ENCODE measurements around the gene CDC25C.

CDC25C gene

DNA sequence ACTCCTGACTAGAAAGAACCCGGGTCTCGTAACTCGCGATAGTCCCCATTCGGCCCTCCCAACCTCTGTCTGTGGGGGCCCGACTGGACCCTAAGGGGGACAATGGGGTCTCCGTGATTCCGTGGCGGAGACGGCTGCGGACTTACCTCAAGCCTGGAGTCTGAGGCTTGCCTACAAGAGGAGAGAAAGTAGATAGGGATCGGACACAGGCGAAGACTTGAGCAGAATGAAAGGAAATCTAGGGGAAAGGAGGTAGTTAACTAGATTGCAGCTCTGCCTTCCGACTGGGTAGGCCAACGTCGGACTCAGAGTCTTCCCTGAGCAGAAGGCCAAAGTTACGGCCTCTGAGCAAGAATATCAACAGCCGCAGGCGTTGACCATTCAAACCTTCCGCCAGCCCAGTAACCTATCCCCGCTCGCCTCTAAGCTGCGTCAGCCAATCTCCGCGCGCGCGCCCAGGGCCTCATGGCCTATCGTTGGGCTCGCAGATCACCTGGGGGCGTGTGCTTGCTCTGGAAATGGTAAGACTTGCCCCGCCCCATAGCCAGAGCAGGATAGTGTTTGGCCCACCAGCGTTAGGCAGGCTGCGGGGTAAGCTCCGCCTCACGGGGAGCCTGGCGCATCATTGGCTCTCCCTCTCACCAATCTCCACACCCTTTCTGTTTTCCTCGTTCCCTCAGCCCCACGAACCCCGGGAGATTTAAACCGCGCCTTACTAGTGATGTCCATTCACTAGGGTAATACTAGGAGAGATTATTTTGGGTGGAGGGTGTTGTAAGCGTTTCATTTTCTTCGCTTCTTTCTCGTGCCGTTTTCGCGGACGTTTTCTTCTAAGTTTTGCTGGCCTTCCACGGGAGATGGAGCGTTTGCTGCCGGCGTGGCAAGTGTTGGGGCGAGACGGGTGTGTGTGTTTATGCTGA lies at the start of gene CDC25C:
CDC25C (minus strand) TSS at position 356 of the 920 bp plus-strand sequence. CDS start 624 bp downstream, outside the sequence.
- peak; percentile 96 for DNase-seq

DNA sequence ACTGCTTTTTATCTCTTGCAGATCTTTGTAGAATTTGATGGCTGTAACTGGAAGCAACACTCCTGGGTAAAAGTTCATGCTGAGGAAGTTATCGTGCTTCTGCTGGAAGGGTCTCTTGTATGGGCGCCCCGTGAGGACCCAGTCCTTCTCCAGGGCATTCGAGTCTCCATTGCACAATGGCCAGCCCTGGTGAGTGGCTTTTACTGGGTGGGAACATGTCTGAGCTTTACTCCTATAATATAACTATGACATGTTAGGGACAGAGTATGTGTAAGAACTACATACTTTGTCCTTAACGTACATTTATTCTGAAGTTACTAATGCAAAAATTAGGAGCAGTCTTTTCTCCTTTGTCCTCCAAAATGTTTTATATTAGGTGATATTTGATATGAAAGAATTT lies 41.0 kb upstream of the CDC25C start:
- no peak for DNase-seq

DNA sequence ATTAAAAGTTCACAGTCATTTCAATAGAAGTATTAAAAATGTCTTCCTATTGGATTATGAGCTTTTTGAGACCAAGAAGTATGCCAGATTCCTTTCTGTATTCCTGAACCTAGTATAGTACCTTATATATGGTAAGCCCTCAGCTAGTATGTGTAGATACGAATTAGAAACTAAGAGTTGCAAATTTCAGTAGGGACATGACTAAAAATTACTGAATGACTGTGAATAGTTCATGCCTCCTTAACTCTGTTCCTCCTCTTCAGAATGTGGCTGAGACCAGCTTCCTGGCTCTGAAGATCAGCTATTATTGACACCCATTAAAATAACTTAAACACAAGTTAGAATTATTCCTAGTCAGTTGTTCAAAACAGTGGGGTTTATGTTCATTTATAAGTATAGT lies 40.6 kb upstream of the CDC25C start:
- DNase-seq: no peak

- no peak for DNase-seq
Observed at GRCh38 chr5:138371454-138371853, 39.9 kb upstream of the CDC25C start.

GRCh38 chr5:138370537-138370936 lies 38.9 kb upstream of the CDC25C start:
- DNase-seq: no peak

- no peak for DNase-seq
Observed at GRCh38 chr5:138369706-138370105, 38.1 kb upstream of the CDC25C start.

DNA sequence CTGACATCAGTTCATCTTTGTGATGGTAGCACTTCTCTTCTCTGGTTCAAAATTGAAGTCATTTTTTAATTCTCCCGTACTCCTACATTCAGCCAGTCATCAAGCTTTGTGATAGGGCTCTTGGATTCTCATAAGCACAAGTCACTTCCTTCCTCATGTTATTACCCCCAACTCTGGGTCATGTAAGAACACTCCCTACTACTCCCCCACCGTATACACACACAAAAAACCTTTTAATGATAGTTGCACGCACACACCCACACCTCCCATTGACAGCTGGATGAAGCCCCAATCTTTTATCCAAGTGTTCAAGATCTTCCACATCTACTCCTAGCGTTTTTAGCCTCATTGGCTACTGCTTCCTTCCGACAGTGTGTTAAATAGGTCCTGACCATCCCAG lies 37.7 kb upstream of the CDC25C start:
- no peak for DNase-seq

DNA sequence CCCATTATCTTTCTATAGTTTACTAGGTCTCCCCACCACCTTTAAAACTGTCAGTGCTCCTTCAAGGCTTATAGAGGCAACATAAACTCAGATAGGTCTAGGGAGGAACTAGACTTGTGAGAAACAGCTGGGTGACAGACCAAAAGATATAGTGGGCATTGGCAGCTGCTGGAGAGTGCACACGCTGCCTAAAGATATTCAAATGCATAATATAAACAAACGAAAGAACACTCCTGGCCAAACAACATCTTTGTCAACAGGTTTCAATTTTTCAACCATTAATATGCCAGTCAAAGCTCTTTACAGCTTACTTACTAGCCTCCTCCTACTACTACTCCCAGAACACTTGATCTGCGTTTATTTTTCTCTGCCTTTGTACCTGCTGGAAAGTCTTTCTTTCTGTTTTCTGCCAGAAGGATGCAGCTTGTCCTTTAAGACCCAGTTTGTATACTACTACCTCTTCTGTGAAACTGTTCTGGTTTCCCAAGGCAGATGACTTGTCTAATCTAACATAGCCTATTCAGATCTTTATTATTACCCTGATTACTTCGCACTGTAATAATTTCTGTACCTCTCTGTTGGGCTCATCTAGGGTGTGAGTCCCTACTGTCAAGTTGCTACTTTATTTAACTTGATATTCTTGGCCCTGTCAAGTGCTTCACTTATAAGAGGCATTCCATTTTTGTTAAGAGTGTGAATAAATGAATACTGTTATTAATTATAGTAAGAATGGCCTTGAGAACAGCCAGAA lies 35.2 kb upstream of the CDC25C start:
- no peak for DNase-seq

DNA sequence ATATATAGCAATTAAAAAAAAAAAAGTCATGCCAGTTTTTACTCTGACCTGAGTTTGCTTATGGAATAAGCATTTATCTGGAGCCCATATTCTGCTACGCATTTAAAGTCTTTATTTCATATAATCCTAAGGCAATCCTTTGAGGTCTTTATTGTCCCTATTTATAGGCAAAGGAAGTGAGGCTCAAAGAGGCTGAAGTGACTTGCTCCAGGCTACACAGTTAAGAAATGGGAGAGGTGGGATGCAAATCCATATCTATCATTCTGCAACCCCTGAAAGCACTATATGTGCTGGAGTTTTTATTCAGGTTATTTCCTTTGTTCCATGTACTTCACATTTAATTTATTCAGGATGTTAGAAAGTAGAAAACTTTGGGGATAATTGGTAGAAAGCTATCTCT lies 33.0 kb upstream of the CDC25C start:
- DNase-seq: no peak

- no peak for DNase-seq
Observed at GRCh38 chr5:138360941-138361452, 29.4 kb upstream of the CDC25C start.

DNA sequence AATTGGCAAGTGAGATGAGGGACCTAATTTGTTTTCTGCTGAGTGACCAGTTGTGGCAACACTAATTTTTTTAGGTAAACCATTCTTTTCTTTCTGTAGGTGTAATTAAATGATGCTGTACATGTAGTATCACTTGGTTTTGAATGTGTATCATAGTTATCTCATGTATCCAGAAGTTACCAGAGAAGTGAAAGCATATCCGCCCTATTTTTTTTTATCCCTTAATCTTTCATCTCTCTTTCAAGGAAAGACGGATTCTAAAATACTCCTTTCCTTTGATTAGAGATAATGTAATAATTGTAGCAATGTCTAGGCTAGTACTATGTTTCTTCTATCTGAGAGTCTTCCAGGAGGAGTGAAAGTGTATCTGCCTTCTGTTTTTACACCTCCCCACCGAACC lies 28.0 kb upstream of the CDC25C start:
- DNase-seq: no peak

DNA sequence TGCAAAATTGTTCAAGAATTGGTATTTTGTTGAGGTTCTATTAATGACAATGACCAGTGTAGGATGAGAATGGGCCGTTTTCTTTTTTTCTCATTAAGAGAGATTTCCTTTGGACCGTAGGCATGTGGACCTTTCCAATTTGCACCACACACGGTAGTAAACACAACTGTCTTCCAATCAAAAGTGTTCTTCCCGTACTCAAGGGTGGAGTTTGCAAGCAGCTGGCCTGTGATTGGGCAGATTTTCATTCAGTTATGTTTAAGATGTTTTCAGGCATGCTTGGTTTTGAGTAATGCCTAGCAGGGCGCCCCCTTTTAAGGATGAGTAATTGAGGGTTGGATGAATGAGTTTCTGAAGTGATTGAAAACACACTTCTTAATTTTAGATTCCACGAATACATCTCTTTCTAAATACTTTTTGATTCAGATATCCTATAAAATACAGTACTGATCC lies 23.3 kb upstream of the CDC25C start:
- DNase-seq: peak; percentile 63

DNA sequence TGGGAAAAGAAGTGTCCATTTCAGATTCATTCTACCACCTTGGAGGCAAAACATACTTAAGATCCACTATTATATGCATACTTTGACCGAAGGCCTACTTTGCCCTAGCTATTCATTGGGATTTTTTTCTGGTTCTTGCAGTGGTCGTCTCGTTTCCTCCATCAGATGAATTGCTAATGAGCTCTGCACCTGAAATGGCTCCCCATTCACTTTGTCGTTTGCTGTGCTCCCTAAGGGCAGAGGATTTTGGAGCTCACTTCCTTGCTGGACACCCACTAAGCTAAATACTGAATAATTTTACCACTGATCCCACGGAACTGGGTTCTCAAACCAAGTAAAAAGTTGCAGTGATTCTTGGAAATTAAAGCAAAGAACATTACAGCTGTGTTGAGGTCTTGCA lies 22.8 kb upstream of the CDC25C start:
- DNase-seq: peak; percentile 37

DNA sequence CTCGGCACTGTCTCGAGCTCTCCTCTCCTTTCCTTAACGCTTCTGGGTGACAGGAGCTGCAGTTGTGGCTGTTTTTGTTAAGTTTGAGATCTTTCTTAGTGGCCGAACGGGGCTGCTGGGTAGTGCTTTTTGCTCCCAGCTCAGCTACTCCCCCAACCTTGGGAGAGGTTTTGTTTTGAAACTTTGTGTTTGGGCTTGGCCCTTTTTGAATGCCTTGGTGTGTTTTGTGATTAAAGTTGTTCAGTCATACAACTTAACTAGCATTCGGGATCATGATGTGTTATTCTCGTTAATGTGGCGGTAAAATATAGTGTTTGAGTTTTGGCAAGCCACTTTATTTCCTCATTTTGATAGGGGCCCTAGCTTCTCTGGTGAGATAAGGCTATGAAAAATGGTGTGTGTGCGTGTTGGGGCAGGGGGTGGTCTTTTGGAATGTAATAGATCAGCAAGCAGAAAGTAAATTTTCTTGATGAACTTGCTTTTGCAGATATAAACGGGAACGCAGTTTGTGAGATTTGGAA lies 22.0 kb upstream of the CDC25C start:
- no peak for DNase-seq

DNA sequence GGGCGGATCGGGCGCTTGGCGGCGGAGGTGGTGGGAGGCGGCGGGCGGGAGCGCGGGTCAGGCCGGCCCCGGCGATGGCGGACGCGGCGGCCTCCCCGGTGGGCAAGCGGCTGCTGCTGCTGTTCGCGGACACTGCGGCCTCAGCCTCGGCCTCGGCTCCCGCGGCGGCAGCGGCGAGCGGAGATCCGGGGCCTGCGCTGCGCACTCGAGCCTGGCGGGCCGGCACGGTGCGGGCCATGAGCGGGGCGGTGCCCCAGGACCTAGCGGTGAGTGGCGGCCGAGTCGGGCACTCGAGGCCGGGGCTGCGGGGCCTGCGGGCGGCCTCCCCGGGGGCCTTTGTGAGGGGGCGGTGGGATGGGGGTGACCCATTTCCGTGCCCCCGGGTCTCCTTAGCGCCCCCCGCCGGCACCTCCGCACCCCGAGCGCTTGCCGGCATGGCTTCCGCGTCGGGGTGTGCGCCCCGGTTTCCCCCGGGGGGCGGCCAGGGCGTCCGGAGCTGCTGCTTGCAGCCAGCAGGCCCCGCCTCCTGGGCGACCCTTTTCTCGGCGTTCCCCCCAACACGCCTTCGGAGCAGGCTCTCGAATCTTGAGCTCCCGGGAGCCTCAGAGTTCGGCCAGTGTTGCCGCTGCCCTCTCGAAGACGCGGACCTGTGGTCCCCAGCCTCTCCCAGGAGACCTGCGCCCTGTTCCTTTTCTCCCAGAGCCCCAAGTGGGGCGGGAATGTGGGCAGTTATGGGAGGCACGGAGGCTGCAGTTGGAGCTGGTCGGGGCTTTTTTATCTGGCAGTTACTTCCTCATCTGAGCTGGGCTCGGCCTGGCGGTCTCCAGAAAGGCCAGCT lies 21.3 kb upstream of the CDC25C start:
- DNase-seq: peak; percentile 87

- peak; percentile 99 for DNase-seq
Observed at GRCh38 chr5:138352071-138352721, 20.6 kb upstream of the CDC25C start, which contains the start of gene KDM3B. Gene KDM3B (plus strand): TSS chr5:138352685. CDS start chr5:138352796, 111 bp downstream.

GRCh38 chr5:138351517-138351916 lies 19.9 kb upstream of the CDC25C start:
- DNase-seq: no peak

GRCh38 chr5:138351056-138351455 lies 19.5 kb upstream of the CDC25C start:
- no peak for DNase-seq

- peak; percentile 44 for DNase-seq
Observed at GRCh38 chr5:138350563-138350890, 18.9 kb upstream of the CDC25C start.

DNA sequence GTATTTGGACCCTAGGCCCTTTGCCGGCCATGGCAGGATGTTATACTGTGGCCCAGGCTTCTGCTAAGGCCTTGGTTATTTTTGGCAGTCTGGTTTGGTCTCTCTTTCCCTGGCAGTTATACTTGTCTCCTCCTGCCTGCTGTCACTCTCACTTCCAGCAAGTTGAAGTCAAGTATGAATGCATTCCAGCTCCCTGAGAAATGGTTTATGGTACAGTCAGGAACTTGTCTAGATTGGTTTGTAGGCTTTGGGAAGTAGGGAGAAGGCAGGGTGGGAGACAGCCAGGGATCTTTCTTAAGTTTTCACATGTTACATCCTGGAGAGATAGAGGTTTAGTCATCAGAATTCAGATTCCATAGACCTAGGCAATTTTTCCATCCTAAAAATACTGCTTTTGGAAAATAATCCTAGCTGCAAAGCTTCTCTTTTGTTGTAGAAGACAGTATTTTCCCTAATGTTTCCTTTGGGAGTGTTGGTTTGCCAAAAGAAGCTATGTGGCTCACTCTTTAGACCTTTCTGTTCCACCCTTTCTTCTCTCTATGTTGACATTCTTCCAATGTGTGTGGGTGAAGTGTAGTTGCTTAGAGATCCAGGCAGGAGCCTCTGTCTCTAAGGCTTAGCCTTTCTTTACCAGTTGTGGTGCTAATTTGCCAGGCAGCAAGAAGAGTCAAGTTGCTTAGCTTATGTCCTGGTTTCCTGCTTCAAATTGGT lies 18.4 kb upstream of the CDC25C start:
- no peak for DNase-seq

GRCh38 chr5:138346889-138347288 lies 15.3 kb upstream of the CDC25C start:
- no peak for DNase-seq
